GM18502 (cell line): ENCODE results near the gene WDR54.

ENCODE experiments used
- ATAC-seq: cut with Tn5 transposase; IDR thresholded peaks from one replicate; pipeline ENCODE4 v1.9.1; 2021; ENCODE audit warnings: mild to moderate bottlenecking; ENCODE audit not compliant: unreplicated experiment, poor library complexity

Gene WDR54

GRCh38 chr2:74421221-74421870, at the start of gene WDR54, which contains the start of gene C2orf81:
WDR54 (plus strand) TSS chr2:74421730; CDS start chr2:74422154, 424 bp downstream.
C2orf81 (minus strand) TSS chr2:74421619; CDS start chr2:74421560, 59 bp downstream.
- ATAC-seq = peak; percentile 95

- ATAC-seq = no peak
These were observed 48.9 kb upstream of the WDR54 start for GRCh38 chr2:74372674-74373073.

GRCh38 chr2:74373221-74373676, 48.3 kb upstream of the WDR54 start:
- ATAC-seq = no peak

GRCh38 chr2:74373985-74374384, 47.5 kb upstream of the WDR54 start:
- no peak for ATAC-seq

GRCh38 chr2:74374509-74375205, 46.9 kb upstream of the WDR54 start:
- no peak for ATAC-seq

GRCh38 chr2:74375838-74376237, 45.7 kb upstream of the WDR54 start:
- ATAC-seq = no peak

GRCh38 chr2:74378007-74378406, 43.5 kb upstream of the WDR54 start:
- ATAC-seq = no peak

GRCh38 chr2:74379851-74380789, 41.4 kb upstream of the WDR54 start, which contains the start of gene DCTN1:
DCTN1 (minus strand) TSS chr2:74380311; CDS start chr2:74380037, 274 bp downstream.
- no peak for ATAC-seq

GRCh38 chr2:74381751-74382150, 39.8 kb upstream of the WDR54 start:
- no peak for ATAC-seq

GRCh38 chr2:74383254-74383653, 38.3 kb upstream of the WDR54 start:
- no peak for ATAC-seq

- no peak for ATAC-seq
These were observed 37.5 kb upstream of the WDR54 start for GRCh38 chr2:74384051-74384450.

GRCh38 chr2:74385396-74385795, 36.1 kb upstream of the WDR54 start:
- no peak for ATAC-seq

- no peak for ATAC-seq
These were observed 34.2 kb upstream of the WDR54 start for GRCh38 chr2:74387346-74387745.

GRCh38 chr2:74390606-74391005, 30.9 kb upstream of the WDR54 start:
- no peak for ATAC-seq

GRCh38 chr2:74391209-74391579, 30.3 kb upstream of the WDR54 start:
- ATAC-seq = no peak

- peak; percentile 79 for ATAC-seq
These were observed 29.7 kb upstream of the WDR54 start for GRCh38 chr2:74391580-74392448.

GRCh38 chr2:74392449-74392743, 29.1 kb upstream of the WDR54 start:
- ATAC-seq = no peak

- ATAC-seq = no peak
These were observed 28.0 kb upstream of the WDR54 start for GRCh38 chr2:74393525-74393924.

GRCh38 chr2:74396149-74396548, 25.4 kb upstream of the WDR54 start:
- no peak for ATAC-seq

GRCh38 chr2:74399785-74400184, 21.7 kb upstream of the WDR54 start:
- peak; percentile 43 for ATAC-seq
